Measurements from ENCODE around the gene ARL15.

DNA sequence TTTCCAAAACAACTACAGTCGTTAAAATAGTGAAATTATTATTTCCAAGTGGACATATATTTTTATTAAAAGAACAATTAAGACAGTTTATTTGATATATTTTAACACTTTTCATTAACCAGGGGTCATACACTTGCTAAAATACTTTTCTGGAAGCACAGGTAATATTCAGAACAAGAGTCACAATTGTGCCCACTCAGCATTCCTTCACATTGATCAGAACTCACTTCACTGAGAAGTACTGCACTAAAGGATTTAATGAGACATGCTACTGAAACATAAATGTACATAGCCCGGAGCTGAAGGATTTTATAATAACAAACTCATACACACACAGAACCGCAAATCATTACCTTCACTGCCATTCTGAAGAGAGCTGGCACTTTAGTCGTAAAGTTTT is 361.8 kb downstream of the ARL15 start:
- TF ChIP-seq, protein P1, sequence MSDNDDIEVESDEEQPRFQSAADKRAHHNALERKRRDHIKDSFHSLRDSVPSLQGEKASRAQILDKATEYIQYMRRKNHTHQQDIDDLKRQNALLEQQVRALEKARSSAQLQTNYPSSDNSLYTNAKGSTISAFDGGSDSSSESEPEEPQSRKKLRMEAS (IDR thresholded peaks at IDR 0.05; ENCODE audit: low read depth, low read length) = no peak
- TF ChIP-seq, protein P2, sequence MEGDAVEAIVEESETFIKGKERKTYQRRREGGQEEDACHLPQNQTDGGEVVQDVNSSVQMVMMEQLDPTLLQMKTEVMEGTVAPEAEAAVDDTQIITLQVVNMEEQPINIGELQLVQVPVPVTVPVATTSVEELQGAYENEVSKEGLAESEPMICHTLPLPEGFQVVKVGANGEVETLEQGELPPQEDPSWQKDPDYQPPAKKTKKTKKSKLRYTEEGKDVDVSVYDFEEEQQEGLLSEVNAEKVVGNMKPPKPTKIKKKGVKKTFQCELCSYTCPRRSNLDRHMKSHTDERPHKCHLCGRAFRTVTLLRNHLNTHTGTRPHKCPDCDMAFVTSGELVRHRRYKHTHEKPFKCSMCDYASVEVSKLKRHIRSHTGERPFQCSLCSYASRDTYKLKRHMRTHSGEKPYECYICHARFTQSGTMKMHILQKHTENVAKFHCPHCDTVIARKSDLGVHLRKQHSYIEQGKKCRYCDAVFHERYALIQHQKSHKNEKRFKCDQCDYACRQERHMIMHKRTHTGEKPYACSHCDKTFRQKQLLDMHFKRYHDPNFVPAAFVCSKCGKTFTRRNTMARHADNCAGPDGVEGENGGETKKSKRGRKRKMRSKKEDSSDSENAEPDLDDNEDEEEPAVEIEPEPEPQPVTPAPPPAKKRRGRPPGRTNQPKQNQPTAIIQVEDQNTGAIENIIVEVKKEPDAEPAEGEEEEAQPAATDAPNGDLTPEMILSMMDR (IDR thresholded peaks at IDR 0.05; ENCODE audit: low read depth, low read length) = no peak
